LHCN-M2 (cell line): ENCODE results near the gene ZNF333. TPM values are rescaled to one million over a fixed set of nuclear protein-coding genes. Genes with fewer than 3 reads are reported as not detected.
"Not testable (repeated sequence)": the region's sequence is repeated elsewhere in the genome, so short reads cannot be mapped to it uniquely, and the experiment has no call there.

Experiments
- DNase-seq: peaks from one replicate; pipeline ENCODE4 v3.0.0-alpha.2; 2012; ENCODE audit warnings: low read depth
- total RNA-seq: library from RNA; depleted of rRNA; stranded (reverse); fragments of >200 nt; gene quantifications from 2 replicates; pipeline ENCODE4 v1.2.3, GENCODE V29; 2014

ZNF333 gene
- total RNA-seq, 1 experiment from 2014 or later: 12.9 TPM

DNA sequence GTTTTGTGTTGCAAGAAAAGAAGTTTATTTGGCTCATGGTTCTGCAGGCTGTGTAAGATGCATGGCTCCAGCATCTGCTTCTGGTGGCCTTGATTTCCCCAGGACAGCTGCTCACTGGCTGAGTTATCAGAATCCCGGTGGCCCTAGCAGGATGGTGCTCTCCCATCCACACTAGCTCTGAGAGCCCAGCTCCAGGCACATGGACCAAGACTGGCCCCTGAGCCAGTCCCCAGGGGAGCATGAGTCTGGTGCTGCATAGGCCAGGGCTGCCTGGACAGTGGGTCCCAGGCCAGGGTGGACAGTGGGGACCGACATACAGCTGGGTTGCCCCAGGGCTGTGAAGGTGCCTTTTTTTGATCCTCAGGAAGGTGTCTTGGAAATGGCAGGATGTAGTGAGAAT, 78.2 kb downstream of the ZNF333 start:
- no peak for DNase-seq

DNA sequence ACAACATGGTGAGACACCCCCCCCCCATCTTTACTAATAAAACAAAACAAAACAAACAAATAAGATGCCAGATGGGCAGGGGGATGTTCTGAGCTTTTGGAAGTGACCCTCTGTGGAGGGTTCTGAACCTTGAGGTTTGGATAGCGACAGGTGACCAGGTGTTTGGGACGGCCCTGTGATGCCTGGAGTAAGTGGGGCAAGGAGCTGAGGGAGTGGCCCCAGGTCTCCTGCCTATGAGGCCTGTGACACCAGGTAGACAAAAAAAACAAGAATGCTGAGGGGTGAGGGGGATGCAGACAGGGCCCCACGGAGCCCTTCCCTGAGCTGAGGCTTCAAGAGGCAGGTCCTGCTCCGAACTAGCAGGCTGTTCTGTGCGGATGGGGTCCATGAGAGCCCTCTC, 79.4 kb downstream of the ZNF333 start:
- no peak for DNase-seq

DNA sequence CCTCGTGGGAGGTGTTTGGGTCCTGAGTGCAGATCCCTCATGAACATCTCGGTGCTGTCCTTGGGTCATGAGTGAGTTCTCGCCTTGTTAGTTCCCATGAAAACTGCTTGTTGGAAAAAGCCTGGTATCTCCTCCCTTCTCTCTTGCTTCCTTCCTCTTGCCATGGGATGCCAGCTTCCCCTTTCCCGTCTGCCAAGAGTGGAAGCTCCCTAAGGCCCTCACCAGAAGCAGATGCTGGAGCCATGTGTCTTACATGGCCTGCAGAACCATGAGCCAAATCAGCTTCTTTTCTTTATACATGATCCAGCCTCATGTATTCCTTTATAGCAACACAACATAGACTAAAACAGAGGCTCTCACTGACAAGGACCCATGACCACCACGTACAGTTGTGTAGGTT, 80.3 kb downstream of the ZNF333 start:
- DNase-seq: no peak

DNA sequence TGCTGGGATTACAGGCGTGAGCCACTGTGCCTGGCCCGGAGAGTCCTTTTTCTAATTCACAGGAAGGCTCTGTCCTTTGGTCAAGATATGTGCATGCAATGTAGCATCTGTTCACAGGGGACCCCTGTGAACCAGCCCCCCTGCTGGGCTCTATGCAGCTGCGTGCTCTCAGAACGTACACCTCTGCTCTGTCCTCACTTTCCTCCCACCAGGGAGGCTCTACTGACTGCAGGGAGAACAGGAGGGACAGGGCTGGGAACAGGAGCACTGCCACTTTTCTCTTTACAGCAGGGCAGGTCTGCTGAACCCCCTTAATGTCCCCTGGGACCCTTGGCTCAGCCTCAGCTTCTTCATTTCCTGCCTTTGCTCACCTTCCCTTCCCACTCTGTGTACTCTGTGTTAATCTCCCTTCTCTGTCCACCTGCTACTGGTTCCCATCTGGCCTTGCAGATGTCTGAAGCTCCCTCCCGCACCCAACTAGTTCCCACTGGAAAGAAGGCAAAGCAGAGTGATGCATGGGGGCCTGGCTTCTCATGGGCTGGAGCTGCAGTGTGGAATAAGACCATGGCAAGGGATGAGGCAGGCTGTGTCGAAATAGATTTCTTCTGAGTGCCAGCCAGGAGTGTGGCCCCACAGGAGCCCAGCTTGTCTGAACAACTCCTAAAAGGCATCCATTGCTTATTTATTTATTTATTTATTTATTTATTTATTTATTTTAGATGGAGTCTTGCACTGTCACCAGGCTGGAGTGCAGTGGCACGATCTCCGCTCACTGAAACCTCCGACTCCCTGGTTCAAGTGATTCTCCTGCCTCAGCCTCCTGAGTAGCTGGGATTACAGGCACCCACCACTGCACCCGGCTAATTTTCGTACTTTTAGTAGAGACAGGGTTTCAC, 81.3 kb downstream of the ZNF333 start:
- no peak for DNase-seq

DNA sequence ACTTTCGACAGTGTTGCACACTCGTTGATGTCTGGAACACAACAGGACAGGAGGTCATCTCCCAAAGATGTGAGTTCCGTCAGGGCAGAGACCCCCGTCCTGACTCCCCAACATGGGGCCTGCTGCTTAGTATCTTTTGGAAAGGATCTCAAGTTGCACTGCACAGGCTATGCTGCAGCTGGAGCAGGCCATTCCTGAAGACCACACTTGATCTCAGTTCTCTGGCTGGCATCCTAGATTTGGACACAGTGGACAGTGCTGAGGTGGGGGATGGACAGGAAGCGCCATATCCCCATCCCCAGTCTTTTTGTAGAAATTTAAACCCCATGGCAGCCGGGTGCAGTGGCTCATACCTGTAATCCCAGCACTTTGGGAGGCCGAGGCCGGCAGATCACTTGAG, 82.6 kb downstream of the ZNF333 start:
- DNase-seq: no peak

DNA sequence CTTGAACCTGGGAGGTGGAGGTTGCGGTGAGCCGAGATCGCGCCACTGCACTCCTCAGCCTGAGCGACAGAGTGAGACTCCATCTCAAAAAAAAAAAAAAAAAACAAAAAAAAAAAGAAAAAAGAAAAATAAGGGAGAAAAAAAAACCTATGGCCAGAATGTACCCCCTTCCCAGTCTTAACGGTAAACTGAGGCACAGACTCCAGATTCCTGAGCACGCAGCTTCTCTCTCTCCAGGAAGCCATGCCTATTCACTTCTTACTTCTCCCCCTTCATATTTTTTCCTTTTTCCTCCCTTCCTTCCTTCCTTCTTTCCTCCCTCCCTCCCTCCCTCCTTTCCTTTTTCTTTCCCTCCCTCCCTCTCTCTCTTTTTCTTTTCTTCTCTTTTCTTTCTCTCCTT, 83.1 kb downstream of the ZNF333 start:
- DNase-seq: no peak

DNA sequence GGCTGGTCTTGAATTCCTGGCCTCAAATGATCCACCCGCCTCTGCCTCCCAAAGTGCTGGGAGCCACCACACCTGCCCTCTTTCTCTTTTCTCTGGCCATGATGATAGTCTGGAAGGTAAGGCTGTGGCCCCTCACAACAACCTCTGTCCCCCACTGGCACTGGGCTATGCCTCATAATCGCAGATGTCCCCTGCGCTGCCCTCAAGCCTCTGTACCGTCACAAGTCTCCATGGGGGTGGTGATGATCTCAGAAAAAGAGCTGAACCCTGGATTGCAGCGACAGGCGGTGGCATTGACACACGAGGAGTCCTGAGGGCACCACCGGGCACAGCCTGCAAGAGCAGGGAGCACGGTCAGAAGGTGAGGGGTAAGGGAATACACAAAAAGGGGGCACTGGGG, 83.9 kb downstream of the ZNF333 start:
- DNase-seq: not testable (repeated sequence)

DNA sequence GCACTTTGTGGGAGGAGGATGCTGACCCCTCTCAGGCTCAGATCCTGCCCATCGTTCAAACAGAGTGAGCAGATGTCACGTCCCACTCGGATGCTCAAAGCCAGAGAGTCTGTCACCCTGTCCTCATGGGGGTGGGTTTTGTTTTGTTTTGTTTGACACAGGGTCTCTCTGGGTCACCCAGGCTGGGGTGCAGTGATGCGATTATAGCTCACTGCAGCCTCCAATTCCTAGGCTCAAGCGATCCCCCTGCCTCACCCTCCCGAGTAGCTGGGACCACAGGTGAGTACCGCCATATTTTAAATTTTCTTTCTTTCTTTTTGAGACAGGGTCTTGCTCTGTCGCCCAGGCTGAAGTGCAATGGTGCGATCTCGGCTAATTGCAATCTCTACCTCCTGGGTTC, 84.5 kb downstream of the ZNF333 start:
- no peak for DNase-seq

DNA sequence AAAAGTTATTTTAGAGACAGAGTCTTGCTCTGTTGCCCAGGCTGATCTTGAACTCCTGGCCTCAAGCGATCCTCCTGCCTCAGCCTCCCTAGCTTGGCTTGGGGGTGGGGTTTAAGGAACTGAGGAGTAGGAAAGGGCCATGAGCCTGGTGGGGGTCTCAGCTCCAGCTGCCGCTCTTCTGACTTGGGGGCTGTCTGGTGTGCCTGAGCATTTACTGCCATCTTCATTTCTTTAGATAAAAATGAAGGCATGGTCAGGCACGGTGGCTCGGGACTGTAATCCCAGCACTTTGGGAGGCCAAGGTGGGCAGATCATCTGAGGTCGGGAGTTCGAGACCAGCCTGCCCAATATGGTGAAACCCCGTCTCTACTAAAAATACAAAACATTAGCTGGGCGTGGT, 85.5 kb downstream of the ZNF333 start:
- DNase-seq: not testable (repeated sequence)

DNA sequence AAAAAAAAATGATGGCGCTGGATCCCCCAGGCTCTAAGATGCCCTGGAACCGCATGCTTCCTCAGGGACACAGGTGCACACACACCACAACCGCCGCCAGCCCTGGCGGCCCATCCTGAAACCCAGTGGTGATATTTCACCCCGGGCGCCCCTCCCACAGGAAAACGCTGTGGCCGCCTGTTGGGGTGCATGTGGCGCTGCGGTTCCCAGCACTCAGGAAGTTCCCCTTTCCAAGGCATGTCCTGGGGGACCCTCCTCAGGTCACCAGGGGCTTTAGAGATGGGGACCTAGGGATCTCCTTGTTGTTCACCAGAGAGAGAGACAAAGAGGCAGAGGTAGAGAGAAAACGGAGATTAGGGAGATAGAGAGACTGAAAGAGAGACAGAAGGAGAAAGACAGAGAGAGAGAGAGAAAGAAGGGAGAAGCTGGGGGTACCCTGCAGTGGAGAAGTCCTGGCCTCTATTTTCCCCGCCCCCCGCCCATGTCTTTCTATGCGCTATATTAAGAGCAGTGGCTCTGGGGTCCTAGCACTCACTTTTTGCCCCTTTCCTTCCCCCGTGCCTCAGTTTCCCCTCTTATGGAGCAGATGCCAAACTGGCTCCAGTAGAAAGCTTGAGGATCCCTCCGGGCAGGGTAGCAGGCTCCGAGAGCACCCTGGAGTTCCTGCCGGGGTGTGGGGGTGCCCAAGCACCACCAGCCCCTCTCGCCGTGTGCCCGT, 86.2 kb downstream of the ZNF333 start:
- DNase-seq: no peak

DNA sequence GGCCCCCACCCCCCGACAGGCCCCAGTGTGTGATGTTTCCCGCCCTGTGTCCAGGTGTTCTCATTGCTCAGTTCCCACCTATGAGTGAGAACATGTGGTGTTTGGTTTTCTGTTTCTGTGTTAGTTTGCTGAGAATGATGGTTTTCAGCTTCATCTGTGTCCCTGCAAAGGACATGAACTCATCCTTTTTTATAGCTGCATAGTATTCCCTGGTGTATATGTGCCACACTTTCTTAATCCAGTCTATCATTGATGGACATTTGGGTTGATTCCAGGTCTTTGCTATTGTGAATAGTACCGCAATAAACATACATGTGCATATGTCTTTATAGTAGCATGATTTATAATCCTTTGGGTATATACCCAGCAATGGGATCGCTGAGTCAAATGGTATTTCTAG, 87.8 kb downstream of the ZNF333 start:
- DNase-seq: not testable (repeated sequence)

DNA sequence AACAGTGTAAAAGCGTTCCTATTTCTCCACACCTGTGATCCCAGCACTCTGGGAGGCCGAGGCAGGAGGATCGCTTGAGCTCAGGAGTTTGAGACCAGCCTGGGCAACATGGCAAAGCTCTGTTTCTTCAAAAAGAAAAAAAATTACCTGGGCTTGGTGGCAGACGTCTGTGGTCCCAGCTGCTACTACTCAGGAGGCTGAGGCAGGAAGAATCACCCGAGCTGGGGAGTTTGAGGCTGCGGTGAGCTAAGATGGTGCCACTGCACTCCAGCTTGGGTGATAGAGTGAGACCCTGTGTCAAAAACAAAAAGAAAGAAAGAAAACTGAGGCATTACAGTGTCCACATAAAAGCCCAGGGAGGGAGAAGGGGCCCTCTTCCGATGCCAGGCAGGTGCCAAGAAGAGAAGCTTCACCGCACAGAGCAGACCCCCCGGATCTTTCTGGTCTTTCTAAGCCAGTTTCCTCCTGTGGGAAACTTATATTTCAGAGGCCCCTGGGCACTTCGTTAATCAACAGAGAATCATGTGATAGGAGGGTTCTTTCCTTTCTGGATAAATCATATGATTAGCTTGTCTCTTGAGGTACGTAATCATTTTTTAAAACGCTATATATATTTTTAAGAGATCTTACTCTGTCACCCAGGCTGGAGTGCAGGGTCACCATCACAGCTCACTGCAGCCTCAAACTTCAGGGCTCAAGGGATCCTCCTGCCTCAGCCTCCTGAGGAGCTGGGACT, 88.4 kb downstream of the ZNF333 start, which contains the start of gene ADGRE2:
Gene ADGRE2, minus strand, starts transcription at position 451 of the 736 bp plus-strand sequence. CDS start 1,804 bp downstream, outside the sequence.
- DNase-seq: not testable (repeated sequence)

DNA sequence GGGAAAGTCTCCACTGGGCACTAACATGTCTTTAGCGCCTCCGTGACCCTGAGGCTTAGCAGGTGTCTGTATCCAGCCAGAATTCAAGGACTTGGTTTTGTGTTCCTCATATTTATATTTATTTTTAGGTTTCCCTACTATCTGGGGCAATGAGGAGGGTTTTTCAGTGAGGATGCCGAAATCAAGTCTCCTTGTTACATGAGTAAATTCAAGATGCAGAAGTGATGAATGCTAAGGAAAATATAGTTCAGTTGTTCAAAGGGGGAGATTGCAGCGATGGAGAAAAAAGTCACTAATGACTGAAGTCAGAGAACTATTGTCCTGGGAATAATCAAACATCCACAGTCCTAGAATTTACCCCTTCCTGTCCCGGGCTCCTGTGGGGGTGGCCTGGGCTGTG, 89.3 kb downstream of the ZNF333 start:
- DNase-seq: no peak

DNA sequence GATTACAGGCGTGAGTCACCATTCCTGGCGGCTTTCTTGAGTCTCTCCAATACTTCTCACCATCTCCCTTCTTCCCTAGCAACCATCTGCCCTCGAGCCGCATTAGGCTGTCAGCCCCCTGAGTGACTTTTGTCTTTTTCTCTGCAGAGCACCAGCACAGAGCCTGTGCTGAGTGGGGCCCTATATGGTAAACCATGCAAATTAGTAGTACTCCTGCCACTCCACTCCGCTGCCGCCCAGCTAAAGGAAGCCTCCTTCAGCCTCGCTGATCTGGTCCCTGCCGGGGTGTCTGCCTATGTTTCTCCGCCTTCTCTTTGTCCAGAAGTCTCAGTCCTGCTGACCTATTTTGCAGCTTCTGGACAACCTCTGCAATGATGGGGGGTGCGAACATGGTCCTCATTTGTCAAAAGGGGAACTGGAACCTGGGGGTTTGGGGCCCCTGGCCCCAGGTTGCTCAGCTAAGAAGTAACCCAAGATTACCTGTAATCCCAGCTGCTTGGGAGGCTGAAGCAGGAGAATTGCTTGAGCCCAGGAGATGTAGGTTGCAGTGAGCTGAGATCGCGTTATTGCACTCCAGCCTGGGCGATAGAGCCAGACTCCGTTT, 90.9 kb downstream of the ZNF333 start:
- not testable (repeated sequence) for DNase-seq

DNA sequence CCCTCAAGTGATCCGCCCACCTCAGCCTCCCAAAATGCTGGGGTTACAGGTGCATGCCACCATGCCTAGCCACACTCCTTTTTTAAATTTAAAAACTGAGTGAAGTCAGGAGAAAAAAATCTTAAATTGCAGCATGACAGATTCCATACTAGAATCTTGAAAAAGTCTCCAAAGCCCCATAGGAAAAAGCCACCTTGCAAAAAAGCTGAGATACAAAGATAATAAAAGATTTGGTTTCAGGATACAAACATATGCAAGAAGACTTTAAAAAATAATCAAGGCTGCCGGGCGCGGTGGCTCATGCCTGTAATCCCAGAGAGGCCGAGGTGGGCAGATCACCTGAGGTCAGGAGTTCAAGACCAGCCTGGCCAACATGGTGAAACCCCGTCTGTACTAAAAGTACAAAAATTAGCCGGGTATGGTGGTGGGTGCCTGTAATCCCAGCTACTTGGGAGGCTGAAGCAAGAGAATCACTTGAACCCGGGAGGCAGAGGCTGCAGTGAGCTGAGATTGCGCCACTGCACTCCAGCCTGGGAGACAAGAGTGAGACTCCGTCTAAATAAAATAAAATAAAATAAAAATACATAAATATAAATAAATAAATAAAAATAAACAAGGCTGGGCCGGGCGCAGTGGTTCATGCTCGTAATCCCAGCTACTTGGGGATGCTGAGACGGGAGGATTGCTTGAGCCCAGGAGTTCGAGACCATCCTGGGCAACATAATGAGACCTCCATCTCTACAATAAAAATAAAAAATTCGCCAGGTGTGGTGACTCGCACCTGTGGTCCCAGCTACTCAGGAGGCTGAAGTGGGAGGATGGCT, 92.1 kb downstream of the ZNF333 start:
- not testable (repeated sequence) for DNase-seq

DNA sequence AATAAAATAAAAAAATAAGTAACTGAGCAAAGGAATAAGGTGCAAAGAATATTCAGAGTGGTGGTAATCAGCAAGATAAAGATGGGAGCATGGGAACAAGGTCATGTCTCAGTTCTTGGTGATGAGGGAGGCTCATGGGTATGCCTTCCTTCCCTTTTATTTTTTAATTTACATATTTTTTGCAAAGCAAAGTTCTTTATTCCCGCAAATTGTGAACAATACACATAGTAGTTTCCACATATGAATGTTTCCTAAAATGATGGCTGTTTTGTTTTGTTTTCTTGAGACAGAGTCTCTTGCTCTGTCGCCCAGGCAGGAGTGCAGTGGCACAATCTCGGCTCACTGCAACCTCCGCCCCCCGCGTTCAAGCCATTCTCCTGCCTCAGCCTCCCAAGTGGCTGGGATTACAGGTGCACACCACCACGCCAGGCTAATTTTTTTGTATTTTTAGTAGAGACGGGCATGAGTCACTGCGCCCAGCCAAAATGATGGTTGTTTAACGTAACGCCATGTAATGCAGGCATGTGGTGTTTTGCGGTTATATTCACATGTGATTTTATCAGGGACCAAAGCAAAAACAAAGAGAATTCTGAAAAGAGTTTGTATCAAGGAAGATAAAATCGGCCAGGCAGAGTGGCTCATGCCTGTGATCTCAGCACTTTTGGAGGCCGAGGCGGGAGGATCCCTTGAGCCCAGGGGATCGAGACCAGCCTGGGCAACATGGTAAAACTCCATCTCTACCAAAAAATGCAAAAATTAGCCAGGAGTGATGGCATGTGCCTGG, 93.0 kb downstream of the ZNF333 start:
- no peak for DNase-seq
